HepG2 (cell line): Measurements from ENCODE around the gene SLAMF8.

Source experiments
- YY1 ChIP-seq: IDR thresholded peaks from 2 replicates; pipeline ENCODE4 v1.6.1; 2011; ENCODE audit warnings: low read length, low read depth, moderate library complexity, mild to moderate bottlenecking; ENCODE audit not compliant: insufficient read depth, insufficient replicate concordance
- TF ChIP-seq, protein P1 (sequence below): sonication (generic); formaldehyde crosslinking; IDR thresholded peaks from 2 replicates; pipeline ENCODE4 v1.5.0; 2020; ENCODE audit warnings: mild to moderate bottlenecking, missing genetic modification reagents, moderate library complexity

- TF ChIP-seq YY1: no peak
- TF ChIP-seq, protein P1, sequence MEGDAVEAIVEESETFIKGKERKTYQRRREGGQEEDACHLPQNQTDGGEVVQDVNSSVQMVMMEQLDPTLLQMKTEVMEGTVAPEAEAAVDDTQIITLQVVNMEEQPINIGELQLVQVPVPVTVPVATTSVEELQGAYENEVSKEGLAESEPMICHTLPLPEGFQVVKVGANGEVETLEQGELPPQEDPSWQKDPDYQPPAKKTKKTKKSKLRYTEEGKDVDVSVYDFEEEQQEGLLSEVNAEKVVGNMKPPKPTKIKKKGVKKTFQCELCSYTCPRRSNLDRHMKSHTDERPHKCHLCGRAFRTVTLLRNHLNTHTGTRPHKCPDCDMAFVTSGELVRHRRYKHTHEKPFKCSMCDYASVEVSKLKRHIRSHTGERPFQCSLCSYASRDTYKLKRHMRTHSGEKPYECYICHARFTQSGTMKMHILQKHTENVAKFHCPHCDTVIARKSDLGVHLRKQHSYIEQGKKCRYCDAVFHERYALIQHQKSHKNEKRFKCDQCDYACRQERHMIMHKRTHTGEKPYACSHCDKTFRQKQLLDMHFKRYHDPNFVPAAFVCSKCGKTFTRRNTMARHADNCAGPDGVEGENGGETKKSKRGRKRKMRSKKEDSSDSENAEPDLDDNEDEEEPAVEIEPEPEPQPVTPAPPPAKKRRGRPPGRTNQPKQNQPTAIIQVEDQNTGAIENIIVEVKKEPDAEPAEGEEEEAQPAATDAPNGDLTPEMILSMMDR (CRISPR knock-in tag): no peak
Observed at GRCh38 chr1:159821171-159821867, 5.4 kb upstream of the SLAMF8 start.
